Measurements from ENCODE around the gene TULP4. TPM values are rescaled to one million over a fixed set of nuclear protein-coding genes. Genes with fewer than 3 reads are reported as not detected.
A peak's percentile ranks its signal among the peaks of the same experiment; 100 is the strongest.

TULP4 gene
- total and polyA plus RNA-seq, 2 experiments from 2014 or later = 20.0 to 118 TPM

DNA sequence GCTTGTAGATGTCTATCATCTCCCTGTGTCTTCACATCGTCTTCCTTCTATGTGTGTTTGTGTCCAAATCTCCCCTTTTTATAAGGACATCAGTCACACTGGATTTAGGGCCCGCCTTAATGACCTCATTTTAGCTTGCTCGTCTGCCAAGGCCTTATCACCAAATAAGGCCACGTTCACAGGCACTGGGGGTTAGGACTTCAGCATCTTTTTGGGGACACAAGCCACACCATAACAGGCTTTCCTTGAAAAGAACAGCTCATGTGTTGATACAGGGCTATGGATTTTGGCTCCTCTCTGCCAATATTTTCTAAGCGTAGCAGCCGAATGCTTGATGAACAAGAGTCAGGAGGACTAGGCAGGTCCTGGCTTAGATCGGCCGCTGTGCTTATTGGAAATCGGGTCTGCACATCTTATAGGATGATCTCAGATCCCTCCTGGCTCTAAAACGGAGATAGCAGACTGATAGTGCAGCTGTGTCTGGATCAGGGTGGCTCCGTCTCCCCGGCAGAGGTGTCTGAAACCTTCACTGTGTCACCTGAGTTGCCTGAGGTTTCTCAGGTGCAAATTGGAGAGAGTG, 231.4 kb downstream of the TULP4 start:
- DNase-seq (ENCODE audit: low read depth in 1 of 2, low spot score in 1 of 2) = no peak
- Histone ChIP-seq H3K4me1 (ENCODE audit: low read depth) (no peaks in the 10 kb centered on the region), H3K27ac (no peak overlapping the region), H3K27me3 (no peaks in the 10 kb centered on the region), H3K4me3 (no peak overlapping the region), H3K36me3 (no peaks in the 10 kb centered on the region), H3K9me3 (ENCODE audit: low read depth) (no peaks in the 10 kb centered on the region)
- TF ChIP-seq, protein P1, sequence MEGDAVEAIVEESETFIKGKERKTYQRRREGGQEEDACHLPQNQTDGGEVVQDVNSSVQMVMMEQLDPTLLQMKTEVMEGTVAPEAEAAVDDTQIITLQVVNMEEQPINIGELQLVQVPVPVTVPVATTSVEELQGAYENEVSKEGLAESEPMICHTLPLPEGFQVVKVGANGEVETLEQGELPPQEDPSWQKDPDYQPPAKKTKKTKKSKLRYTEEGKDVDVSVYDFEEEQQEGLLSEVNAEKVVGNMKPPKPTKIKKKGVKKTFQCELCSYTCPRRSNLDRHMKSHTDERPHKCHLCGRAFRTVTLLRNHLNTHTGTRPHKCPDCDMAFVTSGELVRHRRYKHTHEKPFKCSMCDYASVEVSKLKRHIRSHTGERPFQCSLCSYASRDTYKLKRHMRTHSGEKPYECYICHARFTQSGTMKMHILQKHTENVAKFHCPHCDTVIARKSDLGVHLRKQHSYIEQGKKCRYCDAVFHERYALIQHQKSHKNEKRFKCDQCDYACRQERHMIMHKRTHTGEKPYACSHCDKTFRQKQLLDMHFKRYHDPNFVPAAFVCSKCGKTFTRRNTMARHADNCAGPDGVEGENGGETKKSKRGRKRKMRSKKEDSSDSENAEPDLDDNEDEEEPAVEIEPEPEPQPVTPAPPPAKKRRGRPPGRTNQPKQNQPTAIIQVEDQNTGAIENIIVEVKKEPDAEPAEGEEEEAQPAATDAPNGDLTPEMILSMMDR (IDR thresholded peaks at IDR 0.05; ENCODE audit: low read depth, low read length) = no peak

DNA sequence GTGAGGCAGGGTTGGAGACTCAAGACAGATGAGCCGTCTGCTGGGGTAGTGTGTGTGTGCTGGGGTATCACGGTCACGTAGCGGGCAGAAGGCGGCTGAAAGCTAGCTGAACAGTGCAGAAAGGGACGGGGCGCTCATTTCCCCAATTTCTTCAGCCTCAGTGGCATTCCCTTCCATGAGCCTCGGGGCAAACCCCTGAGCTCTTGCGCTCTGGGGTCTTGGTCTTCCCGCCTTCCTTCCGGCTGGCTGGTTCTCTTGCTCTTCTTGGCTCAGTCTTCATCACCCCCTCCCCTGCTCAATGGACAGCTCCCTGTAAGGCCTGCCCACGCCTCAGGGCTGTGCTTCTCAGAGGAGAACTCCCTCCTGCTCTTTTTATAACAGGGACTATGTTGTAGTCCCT, 232.2 kb downstream of the TULP4 start:
- Histone ChIP-seq H3K27me3 (no peaks in the 10 kb centered on the region), H3K4me3 (no peak overlapping the region), H3K4me1 (ENCODE audit: low read depth) (no peaks in the 10 kb centered on the region), H3K9me3 (ENCODE audit: low read depth) (no peaks in the 10 kb centered on the region), H3K27ac (no peak overlapping the region), H3K36me3 (no peaks in the 10 kb centered on the region)
- DNase-seq (ENCODE audit: low read depth in 1 of 2, low spot score in 1 of 2) = peak in 1 of 2 donors; percentile 47
- TF ChIP-seq, protein P1 (IDR thresholded peaks at IDR 0.05; ENCODE audit: low read depth, low read length) = no peak

DNA sequence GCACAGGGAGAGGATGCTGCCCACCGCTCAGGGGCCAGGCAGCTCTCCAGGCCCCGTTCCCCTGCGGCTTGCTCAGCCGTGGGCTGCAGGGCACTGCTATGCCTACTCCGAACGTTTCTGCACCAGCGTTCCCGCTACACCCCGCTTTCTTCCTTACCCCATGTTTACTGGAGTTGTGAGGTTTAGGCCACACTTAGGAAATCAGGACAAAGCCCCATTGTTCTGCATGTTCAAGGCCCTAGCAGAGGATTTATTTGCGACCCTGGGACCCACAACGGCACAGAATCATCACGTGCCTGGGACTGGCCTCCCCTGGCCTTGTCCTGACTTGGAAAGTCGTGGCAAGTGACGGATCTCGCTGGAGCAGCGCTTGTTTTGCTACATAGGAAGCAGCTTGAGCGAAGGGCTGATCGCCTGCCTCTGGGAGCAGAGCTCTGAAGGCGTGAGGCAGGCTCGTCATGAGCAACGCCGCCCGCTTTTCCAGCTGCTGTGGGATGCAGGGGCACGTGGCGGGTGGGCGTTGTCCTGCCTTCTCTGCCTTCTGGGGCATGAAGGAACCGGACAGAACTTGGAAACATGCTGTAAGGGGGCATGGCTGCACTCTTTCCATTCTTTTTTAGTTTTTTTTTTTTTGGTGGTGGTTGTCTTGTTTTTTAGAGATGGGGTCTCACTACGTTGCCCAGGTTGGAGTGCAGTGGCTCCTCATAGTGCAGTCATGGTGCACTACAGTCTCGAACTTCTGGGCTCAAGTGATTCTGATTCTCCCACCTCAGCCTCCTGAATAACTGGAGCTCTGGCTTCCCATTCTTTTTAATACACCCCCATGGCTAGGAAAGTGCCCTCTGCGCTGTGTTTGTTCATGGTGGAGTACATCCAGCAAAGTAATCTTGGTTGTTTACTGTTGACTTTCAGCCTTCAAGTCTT, 233.0 kb downstream of the TULP4 start:
- Histone ChIP-seq H3K4me3 (no peak overlapping the region), H3K9me3 (ENCODE audit: low read depth) (no peaks in the 10 kb centered on the region), H3K27ac (no peak overlapping the region), H3K36me3 (no peaks in the 10 kb centered on the region), H3K27me3 (no peaks in the 10 kb centered on the region), H3K4me1 (ENCODE audit: low read depth) (no peaks in the 10 kb centered on the region)
- no peak for DNase-seq (ENCODE audit: low read depth in 1 of 2, low spot score in 1 of 2)
- TF ChIP-seq, protein P1 (IDR thresholded peaks at IDR 0.05; ENCODE audit: low read depth, low read length) = no peak

GRCh38 chr6:158548418-158549161, 236.3 kb downstream of the TULP4 start:
- no peaks in the 10 kb centered on the region for H3K27me3 ChIP-seq
- H3K27ac ChIP-seq = no peak overlapping the region
- no peak for DNase-seq (ENCODE audit: low read depth in 1 of 2, low spot score in 1 of 2)
- TF ChIP-seq, protein P1 (IDR thresholded peaks at IDR 0.05; ENCODE audit: low read depth, low read length) = no peak
- H3K36me3 ChIP-seq = no peaks in the 10 kb centered on the region
- H3K9me3 ChIP-seq (ENCODE audit: low read depth) = no peaks in the 10 kb centered on the region
- no peak overlapping the region for H3K4me3 ChIP-seq
- peaks cover 17% of the 10 kb centered on the region for H3K4me1 ChIP-seq (ENCODE audit: low read depth)

GRCh38 chr6:158552055-158552795, 240.0 kb downstream of the TULP4 start:
- Histone ChIP-seq H3K36me3 (no peaks in the 10 kb centered on the region), H3K4me3 (no peak overlapping the region), H3K4me1 (ENCODE audit: low read depth) (peaks cover 17% of the 10 kb centered on the region), H3K27me3 (no peaks in the 10 kb centered on the region), H3K27ac (peak overlapping the region; percentile 75), H3K9me3 (ENCODE audit: low read depth) (no peaks in the 10 kb centered on the region)
- DNase-seq (ENCODE audit: low read depth in 1 of 2, low spot score in 1 of 2) = no peak
- TF ChIP-seq, protein P1 (IDR thresholded peaks at IDR 0.05; ENCODE audit: low read depth, low read length) = no peak

Measured in cardiac muscle cell (in vitro differentiated cells and primary cell).